Kidney (tissue), 14 donors: Measurements from ENCODE around the gene MAMLD1. TPM values are rescaled to one million over a fixed set of nuclear protein-coding genes. Genes with fewer than 3 reads are reported as not detected.

ENCODE experiments used
- DNase-seq, 5 donors: peaks; one replicate each; pipeline ENCODE4 v3.0.0-alpha.2; 2013 to 2020
- FAIRE-seq: peaks from 2 replicates; lab custom pipeline; 2012; peaks lifted over from hg19 to GRCh38; lab: Jason Lieb, UNC
- H3K27ac ChIP-seq, 2 donors: one replicate each; pipeline ENCODE4 v1.7.0; 2013; ENCODE audit warnings: low read depth in 2 of 2, low read length in 2 of 2, inconsistent platforms in 1 of 2
- H3K27me3 ChIP-seq: one replicate; pipeline ENCODE4 v1.7.1; 2013; ENCODE audit warnings: low read length, inconsistent platforms; ENCODE audit not compliant: control insufficient read depth, insufficient read depth
- H3K36me3 ChIP-seq, 3 donors: one replicate each; pipeline versions ENCODE4 v1.7.0 to v1.7.1; 2013; ENCODE audit warnings: low read length in 3 of 3, control low read depth in 1 of 3, inconsistent platforms in 1 of 3; ENCODE audit not compliant: insufficient read depth in 3 of 3, control insufficient read depth in 2 of 3
- H3K4me1 ChIP-seq, 3 donors: one replicate each; pipeline versions ENCODE4 v1.7.0 to v1.7.1; 2013; ENCODE audit warnings: low read length in 3 of 3, inconsistent platforms in 1 of 3, low read depth in 1 of 3; ENCODE audit not compliant: control insufficient read depth in 2 of 3, insufficient read depth in 2 of 3
- H3K4me3 ChIP-seq, 3 donors: one replicate each; pipeline versions ENCODE4 v1.7.0 to v1.8.1; 2013; ENCODE audit warnings: low read length in 3 of 3, control low read depth in 1 of 3, inconsistent platforms in 1 of 3
- H3K9ac ChIP-seq, 3 donors: one replicate each; pipeline versions ENCODE4 v1.7.0 to v1.7.1; 2013; ENCODE audit warnings: low read length in 3 of 3, control low read depth in 1 of 3, inconsistent platforms in 1 of 3
- H3K9me3 ChIP-seq, 3 donors: one replicate each; pipeline versions ENCODE4 v1.7.0 to v1.7.1; 2013; ENCODE audit warnings: low read length in 3 of 3, control low read depth in 1 of 3, inconsistent platforms in 1 of 3; ENCODE audit not compliant: control insufficient read depth in 2 of 3, insufficient read depth in 1 of 3
- CTCF ChIP-seq: IDR thresholded peaks from 3 replicates; pipeline ENCODE4 v1.5.1; 2012; ENCODE audit warnings: mild to moderate bottlenecking, moderate library complexity, borderline replicate concordance; ENCODE audit not compliant: insufficient read depth; ENCODE audit errors: extremely low read depth
- intact Hi-C: fragments of 100-400 bp; cut with DNase I; formaldehyde crosslinking; loops from one replicate; pipeline ENCODE4 v1.11.1; 2022
- polyA plus RNA-seq: library from polyadenylated mRNA; stranded (reverse); fragments of 350-450 nt; fragmentation: Illumina TruSeq; extraction: RNeasy Lipid Tissue Mini Kit (QIAGEN cat#74804); gene quantifications from one replicate; pipeline ENCODE4 v1.2.3, GENCODE V29; 2014; ENCODE audit warnings: low read depth, low replicate concordance; ENCODE audit not compliant: insufficient read depth
- total RNA-seq: library from RNA; stranded (reverse); fragmentation: NEBNext Ultra II Directional; extraction: Animal tissue kit (Norgen Biotek cat#: 25700); gene quantifications from one replicate; pipeline ENCODE4 v1.2.1, GENCODE V29; 2021
- donor health status: control.
- donor health status: control.
- donor health status: control.
- donor health status: control.
- donor health status: control.
- donor health status: DM: yes; HTN: yes; CAD: no.
- donor health status: Normal renal cell carcinoma (clear cell type).

MAMLD1 gene
- total and polyA plus RNA-seq, 2 donors from 2014 or later: 1.4 to 6.5 TPM

DNA sequence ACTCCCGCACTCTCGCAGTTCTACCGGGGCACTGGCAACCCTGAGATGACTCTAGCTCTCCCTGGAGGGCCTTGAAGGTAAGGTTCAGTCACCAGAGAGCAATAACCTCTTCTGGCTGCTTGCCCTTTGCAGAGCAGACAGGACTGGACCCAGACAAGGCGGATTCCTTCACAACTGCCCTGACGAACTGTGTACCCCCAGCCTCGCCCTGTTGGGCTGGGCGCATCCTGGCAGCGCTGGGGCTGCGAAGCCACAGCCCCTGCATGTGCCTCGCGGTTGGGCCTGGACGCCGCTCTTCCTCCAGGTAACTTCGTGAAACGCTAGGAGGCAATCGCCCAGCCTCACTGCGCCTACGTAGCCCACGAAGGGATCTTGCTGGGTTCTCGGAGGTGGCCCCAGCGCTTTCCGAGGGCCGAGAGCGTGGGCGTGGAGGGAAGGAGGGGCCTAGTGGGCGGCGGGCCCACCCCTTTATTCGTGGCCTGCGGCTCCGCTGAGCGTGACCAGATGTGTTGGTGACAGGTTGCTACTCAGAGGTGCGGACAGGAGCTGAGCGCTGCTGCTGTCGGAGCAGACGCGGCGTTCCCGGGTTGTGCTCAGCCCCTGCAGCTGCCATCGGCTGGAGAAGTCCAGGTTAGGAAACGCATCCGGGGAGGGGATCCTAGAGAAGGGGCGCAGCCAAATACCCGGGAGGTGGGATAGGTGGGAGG is 1.9 kb upstream of the MAMLD1 start:
- peaks cover 0 to 2% (median 0%) of the 10 kb centered on the region in 3 donors for H3K4me1 ChIP-seq
- H3K4me3 ChIP-seq: peak overlapping the region in 2 of 3 donors; percentile 54 to 55
- no peaks in the 10 kb centered on the region for H3K9me3 ChIP-seq
- no peak overlapping the region for H3K9ac ChIP-seq
- DNase-seq (peak; percentile 14 to 73 (median 35)), FAIRE-seq (no peak)
- intact Hi-C loops: loop anchor here (10.0 kb wide), 1 partner anchor 396 kb away; no protein-coding TSS in a partner anchor
- peaks cover 5% of the 10 kb centered on the region for H3K27me3 ChIP-seq
- no peak overlapping the region for H3K27ac ChIP-seq
- H3K36me3 ChIP-seq: no peaks in the 10 kb centered on the region
- TF ChIP-seq CTCF: peak; percentile 3

DNA sequence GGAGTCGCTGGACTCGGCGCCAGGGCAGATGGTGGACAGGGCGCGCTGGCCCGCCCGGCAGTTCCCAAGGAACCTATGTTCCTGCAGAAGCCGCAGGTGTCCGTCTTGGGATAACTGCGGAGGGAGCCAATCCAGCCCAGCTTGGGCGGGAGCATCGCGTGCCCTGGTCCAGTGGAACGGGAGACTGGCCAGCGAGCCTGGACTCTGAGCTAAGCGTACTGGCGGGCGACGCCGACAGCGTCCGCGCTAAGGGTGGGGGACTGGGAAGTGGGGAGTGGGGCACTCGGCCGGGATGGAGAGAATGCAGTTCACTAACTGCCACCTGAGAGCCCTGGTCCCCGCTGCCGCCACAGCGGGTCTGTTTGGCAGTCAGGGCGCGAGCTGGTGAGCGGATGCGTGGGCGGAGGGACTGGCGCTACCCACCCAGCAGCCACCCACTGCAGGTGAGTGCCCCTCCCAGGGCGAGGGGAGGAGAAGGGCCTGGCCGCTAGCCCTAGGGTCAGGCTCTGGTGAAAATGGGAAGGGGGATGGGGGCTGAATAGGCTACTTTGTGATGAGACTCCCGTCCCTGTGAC is 1.3 kb upstream of the MAMLD1 start:
- Histone ChIP-seq H3K27ac (no peak overlapping the region), H3K4me3 (peak overlapping the region; percentile 16 to 55 (median 54)), H3K9ac (peak overlapping the region in 1 of 3 donors; percentile 3), H3K4me1 (peaks cover 0 to 2% (median 0%) of the 10 kb centered on the region in 3 donors), H3K27me3 (peaks cover 5% of the 10 kb centered on the region), H3K9me3 (no peaks in the 10 kb centered on the region), H3K36me3 (no peaks in the 10 kb centered on the region)
- TF ChIP-seq CTCF: no peak
- DNase-seq (peak in 4 of 5 donors; percentile 13 to 85 (median 45)), FAIRE-seq (no peak)
- intact Hi-C loops: loop anchor here (10.0 kb wide), 1 partner anchor 397 kb away; no protein-coding TSS in a partner anchor

- H3K9me3 ChIP-seq: no peaks in the 10 kb centered on the region
- TF ChIP-seq CTCF: no peak
- FAIRE-seq: no peak
- H3K27me3 ChIP-seq: peaks cover 5% of the 10 kb centered on the region
- peaks cover 0 to 2% (median 0%) of the 10 kb centered on the region in 3 donors for H3K4me1 ChIP-seq
- H3K4me3 ChIP-seq: peak overlapping the region; percentile 41 to 56 (median 54)
- H3K27ac ChIP-seq: peak overlapping the region; percentile 57 to 75
- peak overlapping the region in 1 of 3 donors; percentile 51 for H3K9ac ChIP-seq
- intact Hi-C loops: loop anchor here (10.0 kb wide), 1 partner anchor 399 kb away; no protein-coding TSS in a partner anchor
- DNase-seq: peak; percentile 29 to 82 (median 48)
- H3K36me3 ChIP-seq: no peaks in the 10 kb centered on the region
Measured at GRCh38 chrX:150363561-150364346, 637 bp downstream of the MAMLD1 start.
